Spinal cord (tissue), 10 donors: ENCODE measurements around the gene NTM. TPM values are rescaled to one million over a fixed set of nuclear protein-coding genes. Genes with fewer than 3 reads are reported as not detected.

Experiments used
- DNase-seq, 6 donors: peaks; one replicate each; pipeline versions ENCODE4 v3.0.0 to v3.0.0-alpha.2; 2013 to 2015; ENCODE audit warnings: low spot score in 6 of 6, low read depth in 4 of 6
- H3K27ac ChIP-seq: one replicate; pipeline ENCODE4 v1.5.1; 2013; ENCODE audit warnings: low read depth, low read length, control low read depth
- H3K27me3 ChIP-seq: one replicate; pipeline ENCODE4 v1.6.1; 2013; ENCODE audit warnings: low read length; ENCODE audit not compliant: control insufficient read depth, insufficient read depth
- H3K36me3 ChIP-seq: one replicate; pipeline ENCODE4 v1.6.1; 2013; ENCODE audit warnings: low read length; ENCODE audit not compliant: control insufficient read depth, insufficient read depth
- H3K4me1 ChIP-seq: one replicate; pipeline ENCODE4 v1.6.1; 2013; ENCODE audit warnings: low read length; ENCODE audit not compliant: control insufficient read depth, insufficient read depth
- H3K4me3 ChIP-seq: one replicate; pipeline ENCODE4 v1.5.1; 2013; ENCODE audit warnings: low read depth, low read length, control low read depth
- H3K9me3 ChIP-seq: one replicate; pipeline ENCODE4 v1.6.1; 2013; ENCODE audit warnings: low read length; ENCODE audit not compliant: control insufficient read depth, insufficient read depth
- WGBS: methylation state at CpG from one replicate; pipeline ENCODE4 v1.1.5; 2013; ENCODE audit warnings: missing lambda C conversion rate; ENCODE audit not compliant: insufficient coverage; 5-methylcytosine and 5-hydroxymethylcytosine counted together
- polyA plus RNA-seq, 2 donors: library from polyadenylated mRNA; unstranded; fragments of 120-200 nt; gene quantifications; one replicate each; pipeline ENCODE4 v1.2.1, GENCODE V29; 2013; ENCODE audit not compliant: insufficient read length in 2 of 2
- total RNA-seq, 2 donors: library from RNA; depleted of rRNA in 1 of 2; stranded (reverse); fragments of 120-200 nt in 1 of 2; fragments of >200 nt in 1 of 2; gene quantifications; one replicate each; pipeline versions ENCODE4 v1.2.3 to v1.2.4, GENCODE V29; 2013 to 2014
- donor health status: healthy.

NTM gene
- total and polyA plus RNA-seq, 4 donors = 69.3 to 181 (median 155) TPM

GRCh38 chr11:132222345-132222744 lies 851.9 kb downstream of the NTM start:
- Histone ChIP-seq H3K4me3 (no peak overlapping the region), H3K36me3 (no peaks in the 10 kb centered on the region), H3K27ac (no peak overlapping the region), H3K27me3 (no peaks in the 10 kb centered on the region), H3K4me1 (peaks cover 3% of the 10 kb centered on the region), H3K9me3 (no peaks in the 10 kb centered on the region)
- WGBS = 100% methylated on average over 2 of the region's 2 CpGs
- DNase-seq = no peak

GRCh38 chr11:132226522-132226921 lies 856.1 kb downstream of the NTM start:
- H3K9me3 ChIP-seq = no peaks in the 10 kb centered on the region
- DNase-seq = no peak
- H3K4me1 ChIP-seq = peaks cover 10% of the 10 kb centered on the region
- no peak overlapping the region for H3K4me3 ChIP-seq
- no peak overlapping the region for H3K27ac ChIP-seq
- H3K27me3 ChIP-seq = no peaks in the 10 kb centered on the region
- H3K36me3 ChIP-seq = no peaks in the 10 kb centered on the region
- 100% methylated on average over 3 of the region's 4 CpGs for WGBS

- Histone ChIP-seq H3K9me3 (no peaks in the 10 kb centered on the region), H3K27ac (no peak overlapping the region), H3K36me3 (no peaks in the 10 kb centered on the region), H3K4me3 (no peak overlapping the region), H3K27me3 (no peaks in the 10 kb centered on the region), H3K4me1 (peaks cover 17% of the 10 kb centered on the region)
- no peak for DNase-seq
- WGBS = 94% methylated on average over 10 of the region's 11 CpGs
Observed at GRCh38 chr11:132228746-132229325, 858.4 kb downstream of the NTM start.

GRCh38 chr11:132231656-132232347 lies 861.4 kb downstream of the NTM start:
- peak in 1 of 6 donors; percentile 53 for DNase-seq
- whole genome bisulfite sequencing = 43% methylated on average over 4 of the region's 13 CpGs
- H3K9me3 ChIP-seq = no peaks in the 10 kb centered on the region

GRCh38 chr11:132234878-132235277 lies 864.5 kb downstream of the NTM start:
- Histone ChIP-seq H3K27me3 (no peaks in the 10 kb centered on the region), H3K9me3 (no peaks in the 10 kb centered on the region), H3K4me1 (peaks cover 30% of the 10 kb centered on the region), H3K27ac (no peak overlapping the region), H3K36me3 (no peaks in the 10 kb centered on the region), H3K4me3 (no peak overlapping the region)
- DNase-seq = no peak
- WGBS = 74% methylated on average over 3 of the region's 4 CpGs

More at GRCh38 chr11:132231656-132232347, 861.4 kb downstream of the NTM start:
- H3K27ac ChIP-seq = no peak overlapping the region
- H3K4me3 ChIP-seq = no peak overlapping the region
- no peaks in the 10 kb centered on the region for H3K27me3 ChIP-seq
- peaks cover 19% of the 10 kb centered on the region for H3K4me1 ChIP-seq
- H3K36me3 ChIP-seq = no peaks in the 10 kb centered on the region

GRCh38 chr11:132237781-132238180 lies 867.4 kb downstream of the NTM start:
- WGBS = 36% methylated on average over 5 of the region's 9 CpGs
- DNase-seq = peak in 2 of 6 donors; percentile 48 to 94

GRCh38 chr11:132238331-132238866 lies 868.0 kb downstream of the NTM start:
- peak in 1 of 6 donors; percentile 50 for DNase-seq
- 48% methylated on average over 4 of the region's 7 CpGs for WGBS
- Histone ChIP-seq H3K27me3 (no peaks in the 10 kb centered on the region), H3K36me3 (no peaks in the 10 kb centered on the region), H3K4me1 (peaks cover 24% of the 10 kb centered on the region), H3K9me3 (no peaks in the 10 kb centered on the region), H3K27ac (no peak overlapping the region), H3K4me3 (no peak overlapping the region)

More at GRCh38 chr11:132237781-132238180, 867.4 kb downstream of the NTM start:
- H3K9me3 ChIP-seq = no peaks in the 10 kb centered on the region
- peaks cover 22% of the 10 kb centered on the region for H3K4me1 ChIP-seq
- H3K36me3 ChIP-seq = no peaks in the 10 kb centered on the region
- H3K4me3 ChIP-seq = no peak overlapping the region
- no peaks in the 10 kb centered on the region for H3K27me3 ChIP-seq
- H3K27ac ChIP-seq = no peak overlapping the region

- Histone ChIP-seq H3K27ac (no peak overlapping the region), H3K9me3 (no peaks in the 10 kb centered on the region), H3K36me3 (no peaks in the 10 kb centered on the region), H3K4me3 (no peak overlapping the region), H3K4me1 (peaks cover 42% of the 10 kb centered on the region), H3K27me3 (no peaks in the 10 kb centered on the region)
- 98% methylated on average over 4 of the region's 5 CpGs for WGBS
- DNase-seq = no peak
Observed at GRCh38 chr11:132240374-132240773, 870.0 kb downstream of the NTM start.

- Histone ChIP-seq H3K27ac (no peak overlapping the region), H3K27me3 (no peaks in the 10 kb centered on the region), H3K4me1 (peaks cover 48% of the 10 kb centered on the region), H3K36me3 (no peaks in the 10 kb centered on the region), H3K4me3 (no peak overlapping the region), H3K9me3 (no peaks in the 10 kb centered on the region)
- WGBS = 58% methylated on average over 3 of the region's 5 CpGs
- peak in 1 of 6 donors; percentile 72 for DNase-seq
Observed at GRCh38 chr11:132242632-132243031, 872.2 kb downstream of the NTM start.

- peaks cover 49% of the 10 kb centered on the region for H3K4me1 ChIP-seq
- 26% methylated on average over 10 of the region's 13 CpGs for WGBS
- peak in 2 of 6 donors; percentile 33 to 90 for DNase-seq
- H3K9me3 ChIP-seq = no peaks in the 10 kb centered on the region
- H3K36me3 ChIP-seq = no peaks in the 10 kb centered on the region
- no peaks in the 10 kb centered on the region for H3K27me3 ChIP-seq
- no peak overlapping the region for H3K27ac ChIP-seq
- H3K4me3 ChIP-seq = no peak overlapping the region
Observed at GRCh38 chr11:132244846-132245245, 874.4 kb downstream of the NTM start.
